Glomerular visceral epithelial cell (primary cell): ENCODE results near the gene PPP1R13L.

Source experiments
- DNase-seq: peaks from one replicate; pipeline ENCODE4 v3.0.0-alpha.2; 2016; ENCODE audit errors: extremely low spot score

The PPP1R13L gene

DNA sequence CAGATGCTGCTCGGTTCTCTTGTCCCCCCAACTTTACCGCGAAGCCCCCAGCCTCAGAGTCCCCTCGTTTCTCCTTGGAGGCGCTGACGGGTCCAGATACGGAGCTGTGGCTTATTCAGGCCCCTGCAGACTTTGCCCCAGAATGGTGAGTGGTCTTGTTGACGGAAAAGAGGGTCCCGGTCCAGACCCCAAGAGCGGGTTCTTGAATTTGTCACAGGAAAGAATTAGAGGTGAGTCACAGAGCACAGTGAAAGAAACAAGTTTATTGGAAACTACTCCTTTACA, 2.2 kb upstream of the PPP1R13L start:
- no peak for DNase-seq

DNA sequence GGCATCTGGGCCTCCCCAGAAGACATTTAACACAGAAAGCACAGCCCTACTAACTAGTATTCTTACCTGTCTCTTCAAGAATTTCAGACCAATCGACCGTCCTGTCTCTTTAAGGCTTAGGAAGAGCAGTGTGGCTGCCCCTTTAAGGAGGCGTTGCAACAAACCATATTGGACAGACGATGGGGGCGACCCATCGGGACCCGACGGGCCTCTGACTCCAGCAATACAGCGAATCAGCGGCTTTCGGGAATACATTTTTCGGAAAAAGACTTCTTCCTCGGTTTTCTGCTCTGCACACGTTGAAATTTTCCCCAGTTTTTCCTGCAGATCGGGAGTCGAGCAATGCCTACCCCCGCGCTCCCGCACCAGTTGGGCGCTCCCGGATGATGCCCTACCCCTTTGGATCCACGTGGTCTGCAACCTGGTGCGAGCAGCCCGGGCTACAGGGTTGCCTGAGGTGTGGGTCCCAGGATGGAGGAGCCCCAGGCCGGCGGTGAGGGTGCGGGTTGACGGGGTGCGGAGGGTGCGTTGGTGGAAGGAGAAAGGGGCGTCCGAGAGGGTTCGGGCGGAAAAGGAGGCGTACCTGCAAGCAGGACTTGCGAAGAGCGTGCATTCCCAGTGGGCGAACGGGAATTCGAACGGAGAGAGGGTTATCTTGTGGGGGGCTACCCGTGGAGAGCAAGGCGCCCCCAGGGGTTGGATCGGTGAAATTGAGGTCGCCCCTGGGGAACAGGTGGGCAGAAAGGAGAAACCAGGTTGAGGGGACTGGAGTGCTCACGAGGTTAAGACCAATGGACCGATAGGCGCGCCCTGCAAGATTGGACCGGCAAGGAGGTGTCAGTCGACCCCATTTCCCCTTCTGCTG, 1.6 kb upstream of the PPP1R13L start, which contains the start of gene POLR1G:
Gene POLR1G, plus strand, starts transcription at position 419 of the 865 bp plus-strand sequence. Its CDS starts 53 bp downstream, at position 472.
- peak; percentile 79 for DNase-seq

DNA sequence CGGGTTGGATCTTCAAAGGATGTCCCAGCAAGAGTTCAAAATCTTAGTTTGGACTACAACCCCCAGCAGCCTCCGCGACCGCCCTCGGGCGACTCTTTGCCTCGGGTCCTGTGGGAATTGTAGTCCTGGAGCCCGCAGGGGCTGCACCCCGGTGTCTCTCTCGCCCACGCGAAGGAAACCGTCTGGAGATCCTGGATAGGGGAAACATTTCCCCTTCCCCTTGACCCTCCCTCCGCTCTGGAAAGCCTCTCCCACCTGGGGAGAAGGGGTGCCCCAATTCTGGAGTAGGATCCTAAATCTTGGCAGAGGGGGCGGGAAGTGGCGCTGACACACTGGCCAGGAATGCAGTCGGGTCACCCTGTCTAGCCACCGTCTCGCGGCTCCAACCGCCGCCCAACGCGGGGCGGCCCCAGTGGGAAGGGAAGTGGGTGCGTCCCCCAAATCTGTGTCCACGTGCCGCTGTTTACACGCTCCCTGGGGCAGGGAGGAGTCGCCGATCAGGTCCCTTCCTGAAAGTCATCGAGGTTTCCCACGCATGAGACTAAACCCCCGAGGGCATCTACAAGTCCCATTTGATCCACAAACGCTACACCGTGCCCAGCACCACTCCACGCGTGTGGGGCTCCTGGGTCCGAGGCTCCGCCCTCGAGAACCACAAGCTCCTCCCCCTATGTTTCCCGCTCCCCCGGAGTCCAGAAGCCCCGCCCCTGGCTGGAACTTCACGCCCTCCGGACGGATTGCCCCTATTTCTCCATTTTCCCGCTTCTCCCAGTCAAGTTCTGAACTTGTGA, 761 bp upstream of the PPP1R13L start:
- peak; percentile 92 for DNase-seq

DNA sequence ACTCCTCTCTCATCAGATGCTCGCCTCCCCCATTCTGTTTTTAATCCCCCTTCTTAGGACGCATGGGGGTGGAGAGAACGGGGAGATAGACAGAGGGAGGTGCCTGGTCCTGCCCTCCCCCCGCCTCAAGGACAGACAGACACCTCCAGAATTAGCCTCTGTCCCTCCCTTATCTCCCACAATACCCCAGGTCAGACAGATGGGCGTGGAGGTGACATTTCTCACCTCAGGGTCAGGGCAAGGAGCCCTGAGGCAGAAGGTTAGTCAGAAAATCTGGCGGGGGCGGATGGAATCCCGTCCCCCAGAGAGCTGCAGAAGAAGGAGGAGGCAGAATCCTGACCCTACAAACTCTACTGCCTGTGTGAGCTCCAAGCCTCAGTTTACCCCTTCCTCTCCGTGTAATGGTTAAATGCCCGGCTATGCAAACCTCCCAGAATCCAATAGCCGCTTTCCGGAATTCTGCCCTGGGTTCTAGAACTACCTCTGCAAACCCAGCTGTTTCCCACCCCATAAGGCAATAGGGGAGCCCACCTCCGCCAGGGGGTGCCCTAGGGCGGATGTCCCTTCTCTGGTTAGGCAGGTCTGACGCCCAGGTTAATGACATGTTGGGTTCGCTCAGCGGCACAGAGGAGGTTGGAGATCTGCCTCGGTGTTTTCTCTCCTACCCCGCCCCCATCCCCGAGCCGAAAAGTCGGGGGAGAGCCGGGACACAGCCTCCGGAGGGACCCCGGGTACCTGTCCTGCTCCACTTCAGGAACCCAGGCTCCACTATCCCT, 900 bp downstream of the PPP1R13L start:
- peak; percentile 81 for DNase-seq

DNA sequence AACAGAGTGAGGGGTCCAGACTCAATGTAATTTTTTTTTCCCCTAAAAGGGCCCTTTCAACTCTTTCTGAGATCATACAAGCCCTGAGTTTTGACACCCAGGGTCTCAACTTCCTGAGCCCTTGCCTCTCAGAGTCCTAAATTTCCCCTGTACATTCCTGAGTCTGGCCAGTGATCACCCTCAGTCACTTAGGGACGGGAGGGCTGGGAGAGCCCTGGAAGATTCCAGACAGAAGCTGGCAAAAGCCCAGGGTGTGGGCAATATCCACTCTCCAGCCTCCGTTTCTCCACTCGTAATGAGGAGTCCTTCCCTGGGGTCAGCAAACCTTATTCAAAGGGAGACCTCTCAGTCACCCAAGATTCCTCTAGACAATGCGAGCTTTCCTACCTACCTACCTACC, 1.6 kb downstream of the PPP1R13L start:
- DNase-seq: no peak

DNA sequence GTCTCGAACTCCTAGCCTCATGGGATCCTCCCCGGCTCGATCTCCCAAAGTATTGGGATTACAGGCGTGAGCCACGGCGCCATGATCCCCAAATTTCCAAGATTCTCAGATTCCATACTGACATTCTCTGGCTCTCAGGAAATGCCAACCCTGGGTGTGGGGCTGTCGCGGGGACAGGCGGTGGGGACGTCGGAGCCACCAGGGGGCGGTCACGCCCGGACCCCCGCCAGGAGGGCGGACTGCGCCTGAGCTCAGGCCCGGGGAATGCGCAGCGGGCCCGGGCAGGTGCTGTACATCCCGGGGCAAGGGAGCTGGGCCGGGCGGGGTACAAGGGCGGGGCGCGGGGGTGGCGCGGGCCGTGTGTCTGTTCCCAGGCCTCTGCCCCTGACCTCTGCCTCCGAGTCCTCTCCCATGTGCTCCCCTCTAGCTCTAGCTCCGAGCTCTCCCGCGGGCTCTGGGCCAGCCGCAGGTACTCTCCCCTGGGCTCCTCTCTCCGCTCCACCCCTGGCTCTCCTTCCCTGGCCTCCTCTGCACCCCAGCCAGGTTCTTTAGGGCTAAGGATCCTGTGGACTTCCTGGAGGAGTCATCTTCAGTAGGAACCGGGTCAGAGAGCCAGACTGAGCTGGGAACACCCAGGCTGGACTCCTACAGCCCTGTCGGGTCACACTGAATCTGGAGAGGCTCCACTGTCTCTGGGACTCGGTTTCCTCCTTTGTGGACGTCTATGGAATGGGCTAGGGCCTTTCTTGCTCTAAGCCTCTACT, 2.4 kb downstream of the PPP1R13L start:
- DNase-seq: peak; percentile 64

DNA sequence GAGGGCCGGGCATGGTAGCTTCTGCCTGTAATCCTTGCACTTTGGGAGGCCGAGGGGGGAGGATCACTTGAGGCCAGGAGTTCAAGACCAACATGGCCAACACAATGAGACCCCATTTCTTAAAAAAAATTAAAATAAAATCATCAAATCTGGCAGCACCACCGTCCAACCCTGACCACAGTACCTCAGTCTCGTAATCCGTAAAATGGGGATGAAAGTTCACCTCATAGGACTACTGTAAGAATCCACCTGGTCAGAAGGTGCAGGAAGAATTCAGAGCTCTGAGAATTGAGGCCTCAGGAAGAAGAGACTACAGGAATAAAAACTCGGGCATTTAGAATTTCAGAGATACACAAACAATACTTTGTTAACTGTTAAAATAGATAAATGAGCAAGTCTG, 3.1 kb downstream of the PPP1R13L start:
- no peak for DNase-seq

DNA sequence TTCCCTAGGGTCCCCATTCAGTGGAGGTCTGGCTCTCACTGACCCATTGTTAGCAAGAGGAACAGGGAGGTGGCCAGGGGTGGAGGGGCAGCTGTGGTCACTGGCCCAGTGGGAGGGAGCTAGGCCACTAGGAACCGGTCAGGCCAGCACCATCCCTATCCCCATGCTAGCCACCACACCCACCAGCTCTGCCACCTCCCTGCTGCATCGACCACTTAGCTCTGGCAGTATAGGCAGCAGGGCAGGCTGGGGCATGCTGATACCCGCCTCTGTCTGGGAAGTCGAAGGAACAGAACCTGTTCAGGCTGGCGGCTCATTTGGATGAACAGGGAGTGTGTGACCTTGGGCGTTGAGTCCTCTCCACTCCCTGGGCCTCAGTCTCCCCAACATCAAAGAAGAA, 4.7 kb downstream of the PPP1R13L start:
- DNase-seq: no peak

DNA sequence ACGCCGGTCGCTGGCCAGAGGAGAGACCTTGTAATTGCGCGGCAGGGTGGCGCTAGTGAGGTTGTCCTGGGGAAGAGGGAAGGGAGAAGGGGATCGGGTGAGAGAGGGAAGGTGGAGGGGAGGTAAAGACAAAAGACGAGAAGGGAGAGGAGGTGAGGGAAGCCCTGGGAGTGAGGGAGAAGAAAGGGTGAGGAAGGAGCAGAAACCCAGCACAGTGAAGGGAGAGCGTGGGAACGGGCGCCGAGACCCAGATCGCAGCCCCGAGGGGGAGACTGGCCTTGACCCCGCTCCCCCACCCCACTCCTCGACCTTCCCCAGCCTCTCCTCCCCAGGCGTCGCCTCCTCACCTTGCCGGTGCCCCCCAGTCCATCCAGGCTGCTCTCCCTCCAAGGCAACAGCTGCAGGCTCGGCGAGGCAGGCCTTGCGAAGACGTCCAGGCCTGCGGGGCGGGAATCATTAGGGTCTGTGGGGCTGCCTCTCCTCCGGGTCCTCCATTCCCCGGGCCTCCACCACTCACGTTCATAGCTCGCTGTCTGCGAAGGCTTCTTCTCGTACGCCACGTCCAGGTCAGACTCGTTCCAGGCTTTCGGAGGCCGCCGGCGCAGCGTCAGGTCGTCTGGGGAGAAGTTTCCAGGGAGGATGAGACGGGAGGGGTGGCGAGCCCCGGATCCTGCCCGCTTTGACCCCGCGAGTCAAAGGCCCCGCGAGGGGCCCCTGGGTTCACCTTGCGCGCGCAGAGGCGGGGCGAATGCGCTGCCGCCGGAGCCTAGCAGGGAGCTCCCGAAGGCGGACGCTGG, 8.8 kb downstream of the PPP1R13L start:
- no peak for DNase-seq

DNA sequence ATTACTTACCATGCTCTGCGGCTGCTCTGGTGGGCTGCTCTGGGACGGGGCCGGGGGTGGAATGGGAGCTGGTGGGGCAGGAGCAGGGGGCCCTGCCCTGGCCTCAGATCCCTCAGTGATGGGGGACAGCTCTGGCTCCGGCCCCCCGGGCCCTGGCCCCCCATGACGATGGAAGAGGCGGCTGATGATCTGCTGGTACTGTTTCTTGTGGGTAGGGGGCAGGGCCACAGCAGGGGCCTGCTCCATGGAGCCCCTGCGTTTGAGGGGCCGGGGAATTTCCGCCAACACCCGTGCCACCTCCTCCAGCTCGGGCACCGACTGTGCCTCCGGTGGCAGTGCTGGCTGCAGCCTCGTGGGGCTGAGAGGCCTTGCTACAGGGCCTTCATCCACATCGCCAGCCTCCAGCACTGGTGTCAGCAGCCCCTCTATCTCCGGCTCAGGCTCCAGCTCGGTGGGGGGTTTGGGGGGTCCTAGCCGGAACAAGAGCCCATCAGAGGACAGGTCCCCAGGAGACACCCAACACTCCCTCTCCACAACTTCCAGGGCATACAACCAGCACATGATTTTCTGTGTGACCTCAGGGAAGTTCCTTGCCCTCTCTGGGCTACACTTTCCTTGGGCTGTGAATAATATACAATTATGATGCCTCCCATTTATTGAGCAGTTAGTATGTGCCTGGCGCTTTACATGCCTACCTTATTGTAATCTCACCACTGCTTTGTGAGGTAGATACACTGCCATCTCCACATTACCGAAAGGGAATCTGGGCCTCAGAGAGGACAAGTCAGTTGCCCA, 12.8 kb downstream of the PPP1R13L start:
- DNase-seq: no peak

DNA sequence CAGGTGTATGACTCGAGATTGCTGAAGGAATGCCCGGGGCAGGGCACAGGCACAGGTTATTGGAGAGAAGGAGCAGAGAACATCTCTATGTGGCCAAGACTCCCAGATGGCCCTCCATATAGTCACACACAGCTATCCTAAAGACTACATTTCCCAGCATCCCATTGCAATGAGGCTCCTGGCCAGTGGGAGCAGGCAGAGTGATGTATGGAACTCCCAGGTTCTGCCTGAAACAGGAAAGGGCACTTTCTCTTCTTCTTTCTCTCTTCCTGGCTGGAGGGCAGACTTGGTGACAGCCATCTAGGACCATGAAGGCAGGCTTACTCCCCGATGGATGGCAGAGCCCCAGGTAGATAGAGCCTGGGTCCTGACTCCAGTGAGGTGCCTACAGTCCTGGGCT, 13.5 kb downstream of the PPP1R13L start:
- no peak for DNase-seq

DNA sequence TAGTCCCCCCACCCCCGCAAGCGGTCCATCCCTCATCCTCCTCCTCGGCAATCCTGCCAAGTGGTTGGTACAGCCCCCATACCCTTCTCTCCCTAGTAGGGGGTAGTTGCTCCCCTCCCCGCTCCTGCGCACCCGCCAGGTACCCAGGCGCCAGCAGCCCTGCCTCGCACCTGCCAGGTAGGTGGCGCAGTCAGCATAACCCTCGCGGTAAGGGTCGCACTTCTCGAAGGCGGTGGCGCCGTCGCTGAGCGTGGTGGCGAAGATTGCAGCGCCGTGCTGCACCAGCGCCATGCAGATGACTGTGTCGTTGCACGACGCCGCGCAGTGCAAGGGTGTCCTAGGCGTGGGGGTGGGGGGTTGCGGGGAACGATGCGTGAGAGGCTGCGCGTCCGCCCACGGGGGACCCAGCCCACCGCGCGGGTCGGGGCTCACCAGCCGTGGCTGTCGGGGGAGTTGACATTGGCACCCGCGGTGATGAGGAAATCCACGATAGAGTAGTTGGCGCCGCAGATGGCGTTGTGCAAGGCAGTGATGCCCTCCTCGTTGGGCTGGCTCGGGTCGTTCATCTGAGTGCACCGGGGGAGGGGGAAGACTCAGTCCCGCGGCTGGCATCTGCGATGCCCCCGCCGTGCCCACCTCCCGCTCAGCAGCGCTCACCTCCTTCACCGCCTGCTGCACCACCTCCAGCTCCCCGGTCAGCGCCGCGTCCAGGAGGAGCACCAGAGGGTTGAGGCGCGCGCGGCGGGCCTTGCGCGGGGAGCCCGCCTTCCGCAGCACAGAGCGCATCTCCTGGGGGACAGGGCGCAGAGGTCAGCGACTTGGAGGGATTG, 19.3 kb downstream of the PPP1R13L start:
- no peak for DNase-seq

DNA sequence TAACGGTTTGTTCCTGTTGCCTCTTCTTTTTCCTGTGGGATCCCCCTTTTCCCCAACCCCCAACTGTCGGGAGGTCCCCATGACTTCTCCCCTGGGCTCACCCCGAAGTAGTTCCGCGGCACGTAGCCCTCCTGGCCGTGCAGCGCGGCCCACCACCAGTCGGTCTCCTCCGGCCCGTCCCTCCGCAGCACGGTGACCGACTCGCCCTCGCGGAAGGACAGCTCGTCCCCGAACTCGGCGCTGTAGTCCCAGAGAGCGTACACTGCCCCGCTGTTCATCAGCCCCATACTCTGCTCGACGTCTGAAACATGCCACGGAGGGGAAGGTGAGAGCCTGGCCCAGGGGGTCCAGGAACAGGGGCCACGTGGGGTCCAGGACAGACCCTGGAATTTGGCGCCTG, 22.4 kb downstream of the PPP1R13L start:
- no peak for DNase-seq

DNA sequence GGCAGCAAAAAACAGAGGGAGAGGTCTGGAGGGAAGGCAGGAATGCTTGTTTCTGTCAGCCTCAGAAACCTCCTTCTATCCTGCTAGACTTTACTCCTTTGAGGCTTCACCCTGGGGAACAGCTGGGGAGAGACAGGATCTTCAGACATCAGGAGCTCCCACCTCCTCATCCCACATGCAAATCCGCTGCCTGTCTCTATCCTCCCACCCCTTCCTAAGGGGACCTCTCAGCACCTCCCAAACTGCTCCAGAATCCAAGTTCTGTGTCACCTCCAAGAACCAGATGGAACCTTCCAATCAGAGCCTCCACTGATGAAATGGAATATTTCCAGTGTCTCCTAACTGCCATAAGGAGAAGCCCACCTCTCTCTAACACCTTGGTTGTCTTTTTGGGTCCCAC, 24.8 kb downstream of the PPP1R13L start:
- DNase-seq: no peak

DNA sequence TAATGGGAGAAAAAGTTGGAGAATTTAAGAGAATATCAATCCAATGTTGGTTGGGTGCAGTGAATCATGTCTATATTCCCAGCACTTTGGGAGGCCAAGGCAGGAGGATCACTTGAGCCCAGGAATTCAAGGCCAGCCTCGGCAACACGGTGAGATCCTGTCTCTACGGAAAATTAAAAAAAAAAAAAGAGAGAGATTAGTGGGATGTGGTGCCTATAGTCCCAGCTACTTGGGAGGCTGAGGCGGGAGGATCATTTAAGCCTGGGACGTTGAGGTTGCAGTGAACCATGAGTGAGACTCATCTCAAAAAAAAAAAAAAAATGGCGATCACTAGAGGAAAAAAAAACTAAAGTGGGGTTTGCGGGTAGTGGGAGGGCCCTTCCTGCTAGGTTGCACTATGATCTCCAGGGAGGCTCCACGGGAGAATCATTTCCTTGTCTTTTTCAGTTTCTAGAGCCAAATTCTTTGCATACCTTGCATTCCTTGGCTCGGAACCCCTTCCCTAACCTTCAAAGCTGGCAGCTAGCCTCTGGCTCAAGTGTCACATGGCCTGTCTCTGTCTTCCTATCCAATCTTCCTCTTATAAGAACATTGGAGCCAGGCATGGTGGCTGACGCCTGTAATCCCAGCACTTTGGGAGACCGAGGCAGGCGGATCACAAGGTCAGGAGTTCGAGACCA, 28.7 kb downstream of the PPP1R13L start:
- peak; percentile 98 for DNase-seq

DNA sequence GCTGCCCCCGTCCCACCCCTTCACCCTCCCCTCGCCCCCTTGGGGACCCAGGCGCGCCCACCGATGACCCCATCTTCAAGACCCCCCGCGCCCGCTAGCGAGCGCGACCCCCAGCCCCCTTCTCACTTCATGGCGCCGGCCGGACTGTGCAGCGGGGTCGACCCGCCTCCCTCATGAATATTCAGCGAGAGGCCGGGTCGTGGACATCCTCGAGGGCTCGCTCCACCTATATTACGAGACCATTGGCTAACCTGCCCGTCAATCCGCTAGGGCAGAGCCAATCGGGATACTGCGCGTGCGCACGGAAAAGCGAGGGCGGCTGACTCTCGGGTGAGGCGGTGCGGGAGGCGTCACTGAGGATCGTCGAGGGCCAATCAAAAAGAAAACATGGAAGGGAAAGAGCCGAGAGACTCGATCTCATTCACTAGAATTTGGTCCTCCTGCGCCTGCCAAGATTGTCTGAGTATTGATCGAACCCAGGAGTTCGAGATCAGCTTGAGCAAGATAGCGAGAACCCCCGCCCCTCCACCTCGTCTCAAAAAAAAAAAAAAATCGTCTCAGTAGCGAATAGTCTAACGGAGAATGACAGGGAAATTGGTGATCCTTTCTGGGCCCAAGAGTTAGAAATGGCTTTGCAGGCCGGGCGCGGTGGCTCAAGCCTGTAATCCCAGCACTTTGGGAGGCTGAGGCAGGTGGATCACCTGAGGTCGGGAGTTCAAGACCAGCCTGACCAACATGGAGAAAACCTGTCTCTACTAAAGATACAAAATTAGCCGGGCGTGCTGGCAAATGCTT, 34.3 kb downstream of the PPP1R13L start, which contains the start of gene ERCC2:
Gene ERCC2, minus strand, starts transcription at position 164 of the 795 bp plus-strand sequence. Its CDS starts 33 bp downstream, at position 131.
- peak; percentile 99 for DNase-seq

DNA sequence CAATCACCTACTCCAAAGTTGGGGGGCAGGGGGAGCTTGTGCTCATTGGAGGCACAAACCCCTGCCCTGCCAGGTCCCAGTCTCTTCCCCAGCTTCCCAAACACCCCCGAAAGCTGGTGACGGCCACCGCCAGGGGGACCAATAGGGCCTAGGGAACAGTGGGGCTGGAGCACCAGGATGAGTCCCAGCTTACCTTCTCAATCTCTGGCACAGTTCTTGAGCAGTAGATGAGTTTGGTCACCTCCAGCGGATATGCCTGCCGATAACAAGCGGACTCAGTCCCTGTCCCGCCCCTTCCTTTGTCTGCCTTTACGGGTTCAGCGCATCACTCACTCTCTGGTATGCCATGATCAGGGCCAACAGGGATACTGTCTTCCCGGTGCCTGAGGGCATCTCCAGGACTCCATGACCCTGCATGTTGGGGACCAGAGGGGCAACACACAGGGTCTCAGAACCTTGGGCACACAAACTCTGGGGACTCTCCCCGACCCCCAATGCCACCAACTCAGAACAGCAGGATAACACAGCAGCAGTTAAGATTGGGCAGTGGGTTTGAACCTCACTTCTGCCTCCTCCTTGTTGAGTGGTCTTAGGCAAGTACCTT, 36.0 kb downstream of the PPP1R13L start:
- no peak for DNase-seq
